Right ventricle myocardium superior (tissue), 1 donor: ENCODE results near the gene INA. TPM values are rescaled to one million over a fixed set of nuclear protein-coding genes. Genes with fewer than 3 reads are reported as not detected.

Source experiments
- ATAC-seq: fragments of 200-7000 bp; cut with Tn5 transposase; one replicate; pipeline ENCODE4 v1.9.1; 2020; ENCODE audit warnings: mild to moderate bottlenecking; ENCODE audit not compliant: poor library complexity
- DNase-seq: peaks from one replicate; pipeline ENCODE4 v3.0.0-alpha.2; 2020
- intact Hi-C: fragments of 100-400 bp; cut with DNase I; formaldehyde crosslinking; loops from one replicate; pipeline ENCODE4 v1.11.2; 2022
- total RNA-seq: library from RNA; stranded (reverse); fragmentation: NEBNext Ultra II Directional; extraction: Animal tissue kit (Norgen Biotek cat#: 25700); gene quantifications from one replicate; pipeline ENCODE4 v1.2.1, GENCODE V29; 2021
- donor health status: DM: no; HTN: yes; CAD: no; lungs with severe emphysema.

Gene INA
- total RNA-seq, 1 donor from 2014 or later, result not detected

DNA sequence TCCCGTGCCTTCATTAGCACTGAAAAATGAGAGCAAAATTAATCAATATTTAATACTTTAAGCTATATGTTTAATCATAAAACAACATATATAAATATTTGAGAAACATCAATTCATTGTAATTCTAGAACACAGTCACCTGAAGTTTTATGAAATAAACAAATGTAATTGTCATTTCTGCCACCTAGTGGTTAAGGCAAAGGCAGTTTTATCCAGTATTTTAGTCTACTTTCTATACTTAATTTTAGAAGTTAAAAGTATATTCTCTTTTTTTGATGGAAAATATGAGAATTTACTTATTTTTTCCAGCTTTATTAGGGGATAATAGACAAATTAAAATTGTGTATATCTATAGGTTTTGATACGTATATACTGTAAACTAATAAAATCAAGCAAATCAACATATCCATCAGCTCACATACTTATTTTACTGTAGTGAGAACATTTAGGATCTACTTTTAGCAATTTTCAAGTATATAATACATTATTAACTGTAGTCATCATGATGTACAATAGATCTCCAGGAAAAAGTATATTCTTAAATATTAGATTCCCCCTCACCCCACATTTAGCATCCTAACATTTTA lies 57.1 kb downstream of the INA start:
- DNase-seq, result no peak
- intact Hi-C loops, result no loop called here
- no peak for ATAC-seq

GRCh38 chr10:103334567-103334966 lies 57.6 kb downstream of the INA start:
- DNase-seq, result no peak
- intact Hi-C loops, result no loop called here
- ATAC-seq, result no peak

- ATAC-seq, result no peak
- no peak for DNase-seq
- intact Hi-C loops, result no loop called here
Observed at GRCh38 chr10:103336370-103336769, 59.4 kb downstream of the INA start.

Other genes starting within 250 kb of the INA start
- gene NT5C2, start 83.9 kb upstream of the INA start, total RNA-seq, result 46.9 TPM
- not detected for gene RPEL1, start 31.3 kb upstream of the INA start, total RNA-seq
- 5.4 TPM for gene PCGF6, start 74.0 kb downstream of the INA start, total RNA-seq
- 2.7 TPM for gene TAF5, start 90.8 kb downstream of the INA start, total RNA-seq
- gene ATP5MK, start 119.3 kb downstream of the INA start, total RNA-seq, result 1,162 TPM
- 10.1 TPM for gene PDCD11, start 119.5 kb downstream of the INA start, total RNA-seq
- 11.6 TPM for gene CALHM2, start 175.2 kb downstream of the INA start, total RNA-seq
- gene CALHM1, start 181.8 kb downstream of the INA start, total RNA-seq, result not detected
- not detected for gene CALHM3, start 202.1 kb downstream of the INA start, total RNA-seq
- gene NEURL1, start 216.6 kb downstream of the INA start, total RNA-seq, result 0.05 TPM